A549 (cell line): ENCODE results near the gene SFT2D1. TPM values are rescaled to one million over a fixed set of nuclear protein-coding genes. Genes with fewer than 3 reads are reported as not detected.
A peak's percentile ranks its signal among the peaks of the same experiment; 100 is the strongest.

Experiments
- ATAC-seq, 2 experiments: fragments of 200-7000 bp in 1 of 2; fragments of >200 bp in 1 of 2; cut with Nextera tagmentation in 1 of 2; cut with Tn5 transposase in 1 of 2; 3 replicates each; pipeline versions ENCODE4 v1.8.0 to v1.9.1; 2018 to 2020; ENCODE audit warnings: mild to moderate bottlenecking in 1 of 2, moderate library complexity in 1 of 2
- CTCF ChIA-PET: fragments of 300-600 bp; sonication (Branson Sonifier 250); formaldehyde crosslinking; extraction: SDS; loops from one replicate; lab custom pipeline; 2021; ENCODE audit warnings: antibody characterized with exemption, inconsistent platforms; lab: Yijun Ruan, JAX
- POLR2A ChIA-PET: fragments of 350-600 bp; formaldehyde crosslinking; extraction: SDS; loops from one replicate; lab custom pipeline; 2021; ENCODE audit warnings: antibody characterized with exemption, inconsistent platforms; lab: Yijun Ruan, JAX
- DNase-seq, 2 experiments: peaks; one replicate each; pipeline versions ENCODE4 v3.0.0 to v3.0.0-alpha.2; 2011 to 2016; ENCODE audit warnings: low read depth in 1 of 2, low spot score in 1 of 2
- FAIRE-seq: peaks from 2 replicates; lab custom pipeline; 2011; peaks lifted over from hg19 to GRCh38; lab: Jason Lieb, UNC
- H3K27ac ChIP-seq, 2 experiments: fragments of >200 bp; sonication (Bioruptor Twin); formaldehyde crosslinking; 3 replicates each; pipeline ENCODE4 v1.5.1; 2016 to 2017
- H3K4me1 ChIP-seq: fragments of >200 bp; sonication (Bioruptor Twin); formaldehyde crosslinking; 3 replicates; pipeline ENCODE4 v1.6.1; 2016
- H3K4me2 ChIP-seq: fragments of >200 bp; sonication (Bioruptor Twin); formaldehyde crosslinking; 3 replicates; pipeline ENCODE4 v1.6.1; 2016
- H3K4me3 ChIP-seq: fragments of >200 bp; sonication (Bioruptor Twin); formaldehyde crosslinking; 3 replicates; pipeline ENCODE4 v1.5.1; 2016
- H3K9me3 ChIP-seq: fragments of >200 bp; sonication (Bioruptor Twin); formaldehyde crosslinking; 3 replicates; pipeline ENCODE4 v1.6.1; 2016
- ATOH8 ChIP-seq: fragments of 250-450 bp; sonication (Bioruptor Pico); IDR thresholded peaks from 2 replicates; pipeline ENCODE4 v1.5.0; 2020; ENCODE audit warnings: low read depth, mild to moderate bottlenecking, moderate library complexity
- BCL3 ChIP-seq: fragments of >200 bp; sonication (Bioruptor Twin); formaldehyde crosslinking; IDR thresholded peaks from 3 replicates; pipeline ENCODE4 v1.6.1; 2016
- CBX2 ChIP-seq: fragments of 200-600 bp; sonication (generic); IDR thresholded peaks from 2 replicates; pipeline ENCODE4 v1.6.1; 2016; ENCODE audit warnings: low read depth, mild to moderate bottlenecking, borderline replicate concordance
- CEBPB ChIP-seq, 2 experiments: fragments of >200 bp in 1 of 2; sonication (Bioruptor Twin) in 1 of 2; formaldehyde crosslinking in 1 of 2; IDR thresholded peaks; 2 replicates each; pipeline ENCODE4 v1.6.1; 2012 to 2016
- CHD4 ChIP-seq: fragments of 200-600 bp; sonication (generic); IDR thresholded peaks from 2 replicates; pipeline ENCODE4 v1.6.1; 2016; ENCODE audit warnings: antibody characterized with exemption, mild to moderate bottlenecking, borderline replicate concordance
- EHF ChIP-seq: fragments of 250-450 bp; sonication (Bioruptor Pico); IDR thresholded peaks from 2 replicates; pipeline ENCODE4 v1.5.0; 2020; ENCODE audit warnings: mild to moderate bottlenecking
- ELK1 ChIP-seq: fragments of 150-350 bp; IDR thresholded peaks from 2 replicates; pipeline ENCODE4 v1.6.1; 2014; ENCODE audit warnings: low read depth, mild to moderate bottlenecking, low read length
- FOSL2 ChIP-seq, 2 experiments: fragments of 450-650 bp in 1 of 2; fragments of >200 bp in 1 of 2; sonication (Bioruptor Twin) in 1 of 2; formaldehyde crosslinking; IDR thresholded peaks; 2 replicates each; pipeline versions ENCODE4 v1.5.0 to v1.6.1; 2016 to 2020; ENCODE audit warnings: mild to moderate bottlenecking in 1 of 2, moderate library complexity in 1 of 2
- HMGXB4 ChIP-seq: fragments of 250-450 bp; sonication (Bioruptor Pico); IDR thresholded peaks from 2 replicates; pipeline ENCODE4 v1.5.0; 2021; ENCODE audit warnings: mild to moderate bottlenecking, moderate library complexity, borderline replicate concordance
- HOXB13 ChIP-seq: fragments of 250-450 bp; sonication (Bioruptor Pico); IDR thresholded peaks from 2 replicates; pipeline ENCODE4 v1.5.0; 2020; ENCODE audit warnings: low read depth, mild to moderate bottlenecking, moderate library complexity
- MAFK ChIP-seq: fragments of 450-650 bp; IDR thresholded peaks from 2 replicates; pipeline ENCODE4 v1.6.1; 2014; ENCODE audit not compliant: partially characterized antibody
- NR3C1 ChIP-seq: fragments of >200 bp; sonication (Bioruptor Twin); formaldehyde crosslinking; IDR thresholded peaks from 3 replicates; pipeline ENCODE4 v1.6.1; 2017
- POLR2A ChIP-seq: IDR thresholded peaks from 2 replicates; pipeline ENCODE4 v1.6.1; 2012; ENCODE audit warnings: mild to moderate bottlenecking, low read length
- POLR2AphosphoS2 ChIP-seq: conservative IDR thresholded peaks from 2 replicates; pipeline ENCODE4 v1.6.1; 2012; ENCODE audit warnings: low read length, improper control_type of control experiment, inconsistent platforms
- RAD21 ChIP-seq, 2 experiments: fragments of >200 bp in 1 of 2; sonication (Bioruptor Twin) in 1 of 2; formaldehyde crosslinking in 1 of 2; IDR thresholded peaks in 1 of 2; conservative IDR thresholded peaks in 1 of 2; 2 replicates in 1 of 2; 3 replicates in 1 of 2; pipeline ENCODE4 v1.6.1; 2012 to 2018; ENCODE audit warnings: inconsistent platforms in 1 of 2
- RARB ChIP-seq: fragments of 250-450 bp; sonication (Bioruptor Pico); IDR thresholded peaks from 2 replicates; pipeline ENCODE4 v1.8.0; 2021; ENCODE audit warnings: mild to moderate bottlenecking, moderate library complexity
- SMC3 ChIP-seq: fragments of >200 bp; sonication (Bioruptor Twin); formaldehyde crosslinking; IDR thresholded peaks from 3 replicates; pipeline ENCODE4 v1.6.1; 2018; ENCODE audit warnings: inconsistent platforms
- SREBF2 ChIP-seq: fragments of 450-650 bp; IDR thresholded peaks from 2 replicates; pipeline ENCODE4 v1.6.1; 2014; ENCODE audit warnings: mild to moderate bottlenecking, moderate library complexity
- ZFP36 ChIP-seq: fragments of 450-650 bp; IDR thresholded peaks from 2 replicates; pipeline ENCODE4 v1.6.1; 2014; ENCODE audit warnings: borderline replicate concordance; ENCODE audit not compliant: partially characterized antibody
- WGBS: methylation state at CpG from one replicate; pipeline ENCODE4 v1.1.6; 2017; ENCODE audit errors: missing lambda C conversion rate; 5-methylcytosine and 5-hydroxymethylcytosine counted together
- polyA plus RNA-seq, 4 experiments: library from polyadenylated mRNA; depleted of rRNA in 3 of 4; stranded (reverse); fragments of >200 nt; fragmentation: RNase III in 1 of 4; extraction: RNeasy Plus Mini Kit Qiagen cat#74134 plus additional on column Dnase treatment in 1 of 4; gene quantifications; 2 replicates in 3 of 4; 3 replicates in 1 of 4; pipeline ENCODE4 v1.2.3, GENCODE V29; 2011 to 2017

SFT2D1 gene
- polyA plus RNA-seq, 2 of the 4 experiments (the other 2 are of a cell fraction): 48.1 to 74.4 TPM

- no peak for FAIRE-seq
- ChIA-PET CTCF (interaction anchor here (0.7 to 1.2 kb wide), 2 partner anchors 19 to 100 kb away, joined by 3 to 4 read pairs; no protein-coding TSS in a partner anchor), POLR2A (no interaction called here)
- no peak overlapping the region for H3K27ac ChIP-seq
- 64% methylated on average over 9 of the region's 9 CpGs for WGBS
- ATAC-seq: no peak
- H3K4me2 ChIP-seq: no peak overlapping the region
- TF ChIP-seq MAFK (peak; percentile 85), RARB (CRISPR knock-in tag) (no peak)
- DNase-seq: no peak
- no peak overlapping the region for H3K4me3 ChIP-seq
- no peaks in the 10 kb centered on the region for H3K9me3 ChIP-seq
- no peaks in the 10 kb centered on the region for H3K4me1 ChIP-seq
These were observed 41.9 kb downstream of the SFT2D1 start for GRCh38 chr6:166300357-166300987.

GRCh38 chr6:166297606-166298005, 44.7 kb downstream of the SFT2D1 start:
- ATAC-seq: no peak
- Histone ChIP-seq H3K4me2 (no peak overlapping the region), H3K4me1 (no peaks in the 10 kb centered on the region), H3K9me3 (no peaks in the 10 kb centered on the region), H3K4me3 (no peak overlapping the region), H3K27ac (no peak overlapping the region)
- no peak for TF ChIP-seq SMC3
- no peak for TF ChIP-seq NR3C1
- WGBS: 82% methylated on average over 10 of the region's 23 CpGs
- POLR2A ChIA-PET: no interaction called here
- CTCF ChIA-PET: interaction anchor here (1.2 to 1.6 kb wide), 2 partner anchors 16 to 22 kb away, joined by 3 to 5 read pairs; no protein-coding TSS in a partner anchor
- no peak for FAIRE-seq
- no peak for DNase-seq

GRCh38 chr6:166296035-166296883, 46.1 kb downstream of the SFT2D1 start:
- Histone ChIP-seq H3K4me1 (no peaks in the 10 kb centered on the region), H3K4me3 (no peak overlapping the region), H3K4me2 (no peak overlapping the region), H3K27ac (no peak overlapping the region), H3K9me3 (no peaks in the 10 kb centered on the region)
- TF ChIP-seq HMGXB4 (CRISPR knock-in tag): no peak
- no peak for TF ChIP-seq HOXB13
- TF ChIP-seq RAD21 (conservative IDR thresholded peaks at IDR 0.05 in 1 of 2, IDR thresholded peaks at IDR 0.05 in 1 of 2): no peak
- no peak for TF ChIP-seq EHF (CRISPR knock-in tag)
- TF ChIP-seq CHD4: no peak
- no peak for TF ChIP-seq POLR2A
- no peak for TF ChIP-seq ELK1
- TF ChIP-seq CEBPB (IDR thresholded peaks at IDR 0.05): no peak
- TF ChIP-seq BCL3: no peak
- TF ChIP-seq FOSL2 (IDR thresholded peaks at IDR 0.05): no peak
- no peak for TF ChIP-seq FOSL2 (CRISPR knock-in tag; IDR thresholded peaks at IDR 0.05)
- TF ChIP-seq SREBF2: no peak
- TF ChIP-seq POLR2AphosphoS2: no peak
- TF ChIP-seq ATOH8 (CRISPR knock-in tag): no peak
- TF ChIP-seq ZFP36: no peak
- TF ChIP-seq SMC3: no peak
- TF ChIP-seq CBX2: no peak
- WGBS: 25% methylated on average over 10 of the region's 10 CpGs
- FAIRE-seq (no peak), DNase-seq (no peak), ATAC-seq (no peak)
- CTCF ChIA-PET: interaction anchor here (0.6 to 1.6 kb wide), 5 partner anchors 17 to 776 kb away, joined by 3 to 5 read pairs (median 3); no protein-coding TSS in a partner anchor
- POLR2A ChIA-PET: no interaction called here
